ENCODE data around the gene GSN.

GSN gene

GRCh38 chr9:121353241-121354061 lies 85.5 kb downstream of the GSN start:
- peak; percentile 28 for DNase-seq (ENCODE audit: low read depth)

GRCh38 chr9:121354141-121354540 lies 86.2 kb downstream of the GSN start:
- no peak for DNase-seq (ENCODE audit: low read depth)

- no peak for DNase-seq (ENCODE audit: low read depth)
Measured at GRCh38 chr9:121354762-121355161, 86.8 kb downstream of the GSN start.

GRCh38 chr9:121357011-121357410 lies 89.0 kb downstream of the GSN start:
- DNase-seq (ENCODE audit: low read depth): no peak

GRCh38 chr9:121358751-121359150 lies 90.8 kb downstream of the GSN start:
- no peak for DNase-seq (ENCODE audit: low read depth)

- DNase-seq (ENCODE audit: low read depth): no peak
Measured at GRCh38 chr9:121359351-121360294, 91.7 kb downstream of the GSN start.

GRCh38 chr9:121360601-121361374 lies 92.8 kb downstream of the GSN start:
- no peak for DNase-seq (ENCODE audit: low read depth)

- no peak for DNase-seq (ENCODE audit: low read depth)
Measured at GRCh38 chr9:121362813-121363621, 95.1 kb downstream of the GSN start.

GRCh38 chr9:121363622-121363961 lies 95.6 kb downstream of the GSN start:
- DNase-seq (ENCODE audit: low read depth): no peak

- no peak for DNase-seq (ENCODE audit: low read depth)
Measured at GRCh38 chr9:121364077-121364476, 96.1 kb downstream of the GSN start.

GRCh38 chr9:121364886-121365285 lies 96.9 kb downstream of the GSN start:
- DNase-seq (ENCODE audit: low read depth): no peak

GRCh38 chr9:121365564-121365963 lies 97.6 kb downstream of the GSN start:
- DNase-seq (ENCODE audit: low read depth): no peak

- DNase-seq (ENCODE audit: low read depth): no peak
Measured at GRCh38 chr9:121366611-121367192, 98.7 kb downstream of the GSN start.

- DNase-seq (ENCODE audit: low read depth): no peak
Measured at GRCh38 chr9:121367306-121368137, 99.6 kb downstream of the GSN start.

- DNase-seq (ENCODE audit: low read depth): no peak
Measured at GRCh38 chr9:121368138-121368522, 100.2 kb downstream of the GSN start.

- DNase-seq (ENCODE audit: low read depth): no peak
Measured at GRCh38 chr9:121368745-121369144, 100.8 kb downstream of the GSN start.

GRCh38 chr9:121369595-121370265 lies 101.8 kb downstream of the GSN start, which contains the start of gene STOM:
Gene STOM (minus strand): TSS chr9:121370250. CDS start chr9:121370187, 63 bp downstream.
- peak; percentile 13 for DNase-seq (ENCODE audit: low read depth)

GRCh38 chr9:121371495-121372061 lies 103.6 kb downstream of the GSN start:
- no peak for DNase-seq (ENCODE audit: low read depth)
